ENCODE results near the gene ADCY3.

The ADCY3 gene

GRCh38 chr2:24872344-24873115 lies 47.5 kb downstream of the ADCY3 start:
- DNase-seq = no peak

GRCh38 chr2:24871852-24872333 lies 48.1 kb downstream of the ADCY3 start:
- DNase-seq = no peak

- no peak for DNase-seq
Measured at GRCh38 chr2:24870891-24871705, 48.9 kb downstream of the ADCY3 start.

GRCh38 chr2:24870440-24870839 lies 49.6 kb downstream of the ADCY3 start:
- no peak for DNase-seq

GRCh38 chr2:24866946-24867345 lies 53.1 kb downstream of the ADCY3 start:
- no peak for DNase-seq

GRCh38 chr2:24863641-24864040 lies 56.4 kb downstream of the ADCY3 start:
- DNase-seq = no peak

- DNase-seq = no peak
Measured at GRCh38 chr2:24861500-24861899, 58.5 kb downstream of the ADCY3 start.

GRCh38 chr2:24860631-24861030 lies 59.4 kb downstream of the ADCY3 start:
- DNase-seq = no peak

- no peak for DNase-seq
Measured at GRCh38 chr2:24859968-24860600, 60.0 kb downstream of the ADCY3 start.

GRCh38 chr2:24858996-24859395 lies 61.0 kb downstream of the ADCY3 start:
- DNase-seq = no peak

- no peak for DNase-seq
Measured at GRCh38 chr2:24857746-24858145, 62.3 kb downstream of the ADCY3 start.

- no peak for DNase-seq
Measured at GRCh38 chr2:24856791-24857211, 63.2 kb downstream of the ADCY3 start.

GRCh38 chr2:24855726-24856125 lies 64.3 kb downstream of the ADCY3 start:
- no peak for DNase-seq

- no peak for DNase-seq
Measured at GRCh38 chr2:24855022-24855622, 64.9 kb downstream of the ADCY3 start.

GRCh38 chr2:24853996-24854395 lies 66.0 kb downstream of the ADCY3 start:
- DNase-seq = no peak

GRCh38 chr2:24853046-24853445 lies 67.0 kb downstream of the ADCY3 start:
- DNase-seq = no peak

- DNase-seq = no peak
Measured at GRCh38 chr2:24852431-24853020, 67.5 kb downstream of the ADCY3 start.

GRCh38 chr2:24852026-24852425 lies 68.0 kb downstream of the ADCY3 start:
- DNase-seq = no peak

- DNase-seq = no peak
Measured at GRCh38 chr2:24850944-24851343, 69.1 kb downstream of the ADCY3 start.

GRCh38 chr2:24845691-24846090 lies 74.3 kb downstream of the ADCY3 start:
- DNase-seq = no peak

GRCh38 chr2:24844023-24844685 lies 75.9 kb downstream of the ADCY3 start:
- no peak for DNase-seq

GRCh38 chr2:24843330-24843860 lies 76.6 kb downstream of the ADCY3 start:
- DNase-seq = no peak

Measured in NK-92 treated with Interleukin-12 subunit alpha and Interleukin-12 subunit beta, amount 100 ng/mL, for 24 hours (cell line).